Activated CD8-positive, alpha-beta memory T cell treated with anti-CD3 and anti-CD28 coated beads, Interleukin-2, amount 50 U/mL, for 1 hour (primary cell): ENCODE measurements around the gene NSUN7.

Experiments used
- DNase-seq: peaks from one replicate; pipeline ENCODE4 v3.0.0-alpha.2; 2020; ENCODE audit errors: extremely low read depth

NSUN7 gene

GRCh38 chr4:40845154-40845835 is 95.5 kb downstream of the NSUN7 start:
- no peak for DNase-seq

- no peak for DNase-seq
These were observed 96.8 kb downstream of the NSUN7 start for GRCh38 chr4:40846532-40846931.

GRCh38 chr4:40848251-40848650 is 98.5 kb downstream of the NSUN7 start:
- DNase-seq: no peak

GRCh38 chr4:40848940-40849339 is 99.2 kb downstream of the NSUN7 start:
- no peak for DNase-seq

- DNase-seq: no peak
These were observed 100.7 kb downstream of the NSUN7 start for GRCh38 chr4:40850496-40850895.

GRCh38 chr4:40856277-40856839 is 106.6 kb downstream of the NSUN7 start:
- no peak for DNase-seq

- no peak for DNase-seq
These were observed 107.1 kb downstream of the NSUN7 start for GRCh38 chr4:40856840-40857362.

GRCh38 chr4:40857956-40858355 is 108.2 kb downstream of the NSUN7 start:
- DNase-seq: no peak

- DNase-seq: no peak
These were observed 109.2 kb downstream of the NSUN7 start for GRCh38 chr4:40858962-40859361.
